Activated CD4-positive, alpha-beta T cell treated with anti-CD3 and anti-CD28 coated beads, Interleukin-2, amount 50 U/mL, for 4 hours (primary cell): ENCODE data around the gene PAPPA.

ENCODE experiments used
- DNase-seq, 2 experiments: peaks; one replicate each; pipeline ENCODE4 v3.0.0-alpha.2; 2020

PAPPA gene

GRCh38 chr9:116182876-116183275 lies 29.3 kb downstream of the PAPPA start:
- DNase-seq, result no peak

- DNase-seq, result no peak
These were observed 34.1 kb downstream of the PAPPA start for GRCh38 chr9:116187570-116188170.

DNA sequence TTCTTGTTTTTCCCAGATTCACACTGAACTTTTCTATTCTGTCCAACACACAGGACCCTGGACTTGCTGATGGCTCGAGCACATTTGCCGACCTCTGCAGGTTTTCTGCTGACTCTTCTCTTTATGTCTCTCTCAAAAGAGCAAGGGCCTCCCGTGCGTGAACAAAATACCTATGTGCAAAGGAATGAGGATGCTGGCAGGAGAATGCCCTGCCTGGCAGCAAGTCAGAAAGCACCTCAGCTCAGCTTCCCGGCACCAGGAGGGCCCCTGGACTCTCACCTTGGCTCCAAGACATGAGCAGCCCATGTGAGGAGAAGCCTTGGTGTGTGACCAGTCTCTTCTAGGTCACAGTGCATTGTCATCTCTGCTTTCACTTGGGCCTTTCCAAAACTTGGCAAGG lies 36.1 kb downstream of the PAPPA start:
- no peak for DNase-seq

DNA sequence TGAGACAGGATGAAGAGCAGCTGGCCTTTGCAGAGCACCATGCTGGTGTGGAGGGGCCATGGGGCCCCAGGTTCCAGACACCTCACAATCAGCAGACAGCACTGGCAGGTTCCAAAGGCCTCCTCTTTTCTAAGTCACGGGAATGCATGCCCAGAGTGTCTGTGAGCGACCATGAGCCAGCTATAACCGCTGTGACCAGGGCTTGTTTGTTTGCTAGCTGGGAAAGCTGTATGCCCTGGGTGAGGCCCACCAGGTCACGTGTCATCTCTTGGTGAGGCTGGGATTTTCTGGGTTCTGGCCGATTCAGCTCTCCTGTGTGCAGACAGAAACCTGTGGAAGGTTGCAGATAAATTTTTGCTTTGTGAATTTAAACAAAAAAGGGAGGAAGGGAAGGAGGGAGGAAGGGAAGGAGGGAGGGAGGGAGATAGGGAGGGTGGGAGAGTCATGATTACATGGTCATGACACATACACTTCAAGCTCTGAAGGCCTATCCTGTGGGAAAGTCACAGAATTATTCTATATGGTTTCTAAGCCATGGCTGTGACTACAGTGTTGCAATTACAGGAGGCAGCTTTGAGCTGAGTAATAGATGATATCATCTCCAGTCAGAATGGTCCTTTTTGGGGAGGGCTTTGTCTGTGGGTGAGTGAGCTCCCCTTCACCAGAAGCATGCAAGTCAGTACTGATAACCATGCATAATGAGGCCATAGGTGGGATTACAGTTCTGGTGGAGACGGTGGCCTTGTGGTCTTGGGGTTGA lies 37.2 kb downstream of the PAPPA start:
- DNase-seq, result no peak

GRCh38 chr9:116191576-116192415 lies 38.2 kb downstream of the PAPPA start:
- no peak for DNase-seq

- no peak for DNase-seq
These were observed 40.0 kb downstream of the PAPPA start for GRCh38 chr9:116193636-116194035.

- DNase-seq, result no peak
These were observed 43.2 kb downstream of the PAPPA start for GRCh38 chr9:116196806-116197205.

DNA sequence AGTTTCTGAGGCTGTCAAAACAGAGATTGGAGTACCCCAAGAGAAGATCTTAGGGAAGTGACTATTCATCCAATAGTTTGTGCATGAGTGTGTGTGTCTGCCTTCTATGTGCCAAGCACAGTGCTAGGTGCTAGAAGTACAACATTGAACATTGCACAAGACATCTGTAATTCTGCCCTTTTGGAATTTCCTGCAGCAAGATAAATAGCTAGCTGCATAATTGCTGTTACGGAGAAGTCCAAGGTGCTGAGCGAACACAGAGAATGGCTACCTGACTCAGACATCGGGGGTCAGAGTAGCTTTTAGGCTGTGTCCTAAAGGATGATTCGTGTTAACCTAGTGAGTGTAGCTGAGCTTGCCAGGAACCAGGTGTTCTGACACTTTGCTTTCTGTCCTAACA lies 44.8 kb downstream of the PAPPA start:
- no peak for DNase-seq

GRCh38 chr9:116202219-116202912 lies 48.8 kb downstream of the PAPPA start:
- no peak for DNase-seq

DNA sequence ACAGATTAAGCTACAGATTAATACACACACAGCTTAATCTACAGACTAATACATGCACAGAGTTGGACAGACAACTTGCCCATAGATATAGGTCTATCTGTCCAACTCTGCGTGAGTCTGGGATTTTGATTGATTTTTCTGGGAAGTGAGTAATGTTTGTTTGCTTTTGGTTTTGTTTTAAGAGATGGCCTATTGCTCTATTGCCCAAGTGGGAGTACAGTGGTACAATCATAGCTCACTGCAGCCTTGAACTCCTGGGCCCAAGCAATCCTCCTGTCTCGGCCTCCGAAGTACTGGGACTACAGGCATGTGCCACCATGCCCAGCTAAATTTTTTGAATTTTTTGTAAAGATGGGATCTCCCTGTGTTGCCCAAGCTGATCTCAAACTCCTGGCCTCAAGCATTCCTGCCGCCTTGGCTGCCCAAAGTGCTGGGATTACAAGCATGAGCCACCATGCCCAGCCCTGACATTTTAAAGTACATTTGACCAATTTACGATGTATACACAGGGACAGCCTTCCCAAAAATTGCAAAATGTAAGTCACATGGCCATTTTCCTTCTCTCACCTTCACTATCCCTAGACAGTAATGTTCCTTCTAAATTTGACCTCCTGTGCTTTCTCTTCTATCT lies 50.8 kb downstream of the PAPPA start:
- no peak for DNase-seq

GRCh38 chr9:116207371-116208111 lies 54.0 kb downstream of the PAPPA start:
- DNase-seq, result no peak

DNA sequence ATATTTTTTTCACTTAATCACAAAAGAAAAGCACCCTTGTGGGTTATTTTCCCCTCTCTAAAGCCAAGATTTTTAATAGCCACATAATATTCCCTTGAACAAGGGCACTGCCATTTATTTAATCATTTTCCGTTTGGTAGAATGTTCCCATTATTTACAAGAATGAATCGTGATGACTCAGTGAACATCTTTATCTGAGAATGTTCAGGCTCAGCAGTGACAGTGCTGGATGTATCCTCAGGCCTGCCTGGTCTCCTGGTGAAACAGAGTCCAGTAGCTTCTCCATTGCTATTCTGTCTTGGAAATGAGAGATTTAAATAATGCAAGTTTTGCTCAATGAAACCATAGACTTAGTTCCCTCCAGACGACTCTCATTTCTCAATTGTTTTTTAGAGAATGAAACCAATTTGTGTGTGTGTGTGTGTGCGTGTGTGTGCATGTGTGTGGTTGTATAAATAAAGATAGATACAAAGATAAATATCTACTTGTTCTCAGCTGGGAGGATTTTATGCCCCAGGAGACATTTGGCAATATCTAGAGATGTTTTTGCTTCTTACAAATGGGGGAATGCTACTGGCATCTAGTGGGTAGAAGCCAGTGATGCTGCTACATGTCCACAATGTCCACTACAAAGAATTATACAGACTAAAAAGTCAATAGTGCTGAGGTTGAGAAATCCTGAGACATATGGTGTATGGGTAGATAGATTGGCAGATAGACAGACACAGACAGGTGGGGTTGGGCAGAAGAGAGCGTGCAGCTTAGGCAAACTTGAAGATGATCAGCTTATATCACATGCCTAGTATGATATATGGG lies 55.0 kb downstream of the PAPPA start:
- no peak for DNase-seq

DNA sequence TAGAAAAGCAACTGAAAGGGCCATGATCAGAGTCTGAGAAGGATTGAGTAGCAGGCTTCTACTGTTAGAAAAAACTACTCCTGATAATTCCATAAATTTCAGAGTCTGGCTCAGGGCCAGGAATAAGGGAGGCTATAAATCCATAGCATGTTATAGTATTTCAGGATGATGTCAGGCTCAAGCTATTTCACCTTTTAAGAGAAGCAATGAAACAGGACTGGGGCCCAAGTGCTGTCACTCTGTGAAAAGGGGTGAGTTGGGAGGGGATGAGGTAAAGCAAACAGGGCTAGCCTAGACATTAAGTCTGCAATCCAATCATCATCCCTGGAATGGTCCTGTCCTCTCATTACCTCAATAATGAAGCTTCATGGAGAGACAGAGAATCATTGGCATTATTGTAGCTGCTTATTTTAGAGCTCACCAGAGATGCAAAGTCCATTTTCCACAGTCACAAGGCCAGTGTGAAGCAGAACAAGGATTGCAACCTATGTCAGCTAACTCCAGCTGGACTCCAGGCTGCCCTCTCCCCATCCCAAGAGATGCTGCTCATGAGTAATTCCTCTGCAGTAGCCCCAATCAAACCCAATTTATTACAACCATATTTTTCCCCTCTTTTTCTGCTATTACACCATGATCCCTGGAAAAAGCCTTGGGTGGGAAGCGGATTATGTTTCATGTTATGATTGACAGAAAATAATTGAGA lies 56.0 kb downstream of the PAPPA start:
- no peak for DNase-seq

DNA sequence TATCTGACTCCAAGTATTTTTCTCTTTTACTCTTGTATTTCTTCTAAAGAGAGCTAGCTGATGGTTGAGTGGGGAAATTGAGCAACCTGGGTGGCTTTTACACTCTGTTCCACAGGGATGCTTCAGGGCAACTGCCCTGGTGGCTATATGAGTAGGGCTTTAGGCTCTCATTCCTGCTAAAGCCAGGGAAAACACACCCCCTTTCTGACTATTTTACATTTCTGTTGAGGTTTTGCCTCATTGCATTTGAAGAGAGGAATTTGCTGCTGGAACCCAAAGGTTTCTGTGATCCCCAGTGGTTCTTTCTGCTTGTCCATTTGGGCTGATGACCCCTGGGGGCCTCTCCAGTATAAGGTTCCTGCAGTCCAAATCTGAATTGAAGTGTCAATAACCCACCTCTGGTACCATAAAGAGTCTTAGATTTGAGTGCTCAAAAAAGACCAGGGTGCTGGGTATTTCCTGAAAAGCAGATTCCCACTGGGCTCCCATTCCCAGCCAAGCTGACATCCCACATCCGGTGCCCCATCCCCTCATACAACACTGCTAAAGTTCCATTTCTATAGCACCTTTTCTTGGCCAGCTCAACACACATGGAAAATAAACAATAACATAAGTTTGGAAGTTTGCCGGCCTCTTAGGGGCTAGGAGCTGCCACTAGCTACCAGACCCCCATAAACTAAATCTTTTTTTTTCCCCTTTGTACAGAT lies 59.5 kb downstream of the PAPPA start:
- DNase-seq, result no peak

- DNase-seq, result no peak
These were observed 60.1 kb downstream of the PAPPA start for GRCh38 chr9:116213693-116214047.

- no peak for DNase-seq
These were observed 64.8 kb downstream of the PAPPA start for GRCh38 chr9:116218399-116218798.

DNA sequence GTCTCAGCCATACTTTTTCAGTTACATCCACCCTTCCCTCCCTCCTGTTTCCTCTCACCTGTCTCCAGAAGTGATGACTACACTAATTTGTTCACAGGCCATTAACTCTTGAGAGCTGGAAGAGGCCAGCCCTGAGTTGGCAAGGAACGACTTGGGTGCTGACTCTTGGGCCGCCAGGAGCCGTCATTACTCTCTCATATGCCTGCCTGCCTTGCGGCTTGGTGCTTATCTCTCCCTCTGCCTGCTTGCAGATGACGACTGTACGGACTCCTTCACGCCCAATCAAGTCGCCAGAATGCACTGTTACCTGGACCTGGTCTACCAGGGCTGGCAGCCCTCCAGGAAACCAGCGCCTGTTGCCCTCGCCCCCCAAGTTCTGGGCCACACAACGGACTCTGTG lies 66.1 kb downstream of the PAPPA start:
- DNase-seq, result no peak

DNA sequence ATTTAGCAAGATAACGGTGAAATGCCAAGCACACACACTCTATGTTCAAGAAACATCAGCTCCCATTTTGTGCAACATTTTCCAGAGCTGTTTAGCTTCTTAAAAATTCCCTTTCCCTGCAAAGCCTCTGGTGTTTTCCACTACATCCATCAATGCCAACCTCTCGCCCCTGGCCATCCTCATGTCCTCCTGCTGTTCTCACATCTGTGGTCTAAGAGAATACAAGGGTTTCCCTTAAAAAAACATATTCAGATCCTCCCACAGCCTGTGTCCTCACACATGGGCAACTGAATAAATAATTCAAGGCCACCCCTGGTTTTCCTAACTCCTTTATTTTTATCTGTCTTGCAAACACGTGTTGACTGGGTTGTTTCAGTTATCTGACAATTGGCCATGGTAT lies 70.3 kb downstream of the PAPPA start:
- no peak for DNase-seq

DNA sequence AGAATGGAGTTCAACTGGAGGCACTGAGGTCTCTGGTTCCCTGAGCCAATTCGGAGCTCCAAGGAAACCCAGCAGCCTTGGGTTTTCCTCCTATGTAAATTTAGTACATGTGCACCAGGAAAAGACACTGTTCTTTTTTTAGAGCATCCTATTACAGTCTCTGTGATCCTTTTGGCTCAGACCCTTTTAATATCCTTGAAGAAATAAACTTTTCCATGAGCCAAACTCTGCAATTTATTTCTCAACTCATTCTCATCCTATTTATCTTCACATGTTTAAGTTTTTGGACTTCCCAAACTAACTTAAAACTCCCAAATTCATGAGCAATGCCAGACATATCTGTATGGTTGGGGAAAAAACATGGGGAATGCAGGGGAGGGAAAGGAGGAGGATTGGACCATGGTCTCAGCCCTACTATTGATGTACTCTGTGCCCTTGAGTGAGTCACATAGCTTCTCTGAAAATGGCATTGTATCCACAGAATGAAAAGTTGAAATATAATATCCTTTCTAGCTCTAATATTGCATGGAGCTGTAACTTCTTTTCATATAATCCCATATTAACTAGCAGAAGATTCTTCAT lies 76.6 kb downstream of the PAPPA start:
- no peak for DNase-seq
